ENCODE results near the gene WDR18.
"Not testable (repeated sequence)": the region's sequence is repeated elsewhere in the genome, so short reads cannot be mapped to it uniquely, and the experiment has no call there.

The WDR18 gene

GRCh38 chr19:956766-957440, 27.2 kb upstream of the WDR18 start:
- no peak for DNase-seq (ENCODE audit: insufficient read length, low spot score)
- no peak for TF ChIP-seq CTCF (IDR thresholded peaks at IDR 0.05; ENCODE audit: insufficient read depth, missing control alignments)
- FAIRE-seq, result no peak

- FAIRE-seq; DNase-seq (ENCODE audit: insufficient read length, low spot score): not testable (repeated sequence)
Measured at GRCh38 chr19:957578-957977, 26.6 kb upstream of the WDR18 start.

- no peak for TF ChIP-seq CTCF (IDR thresholded peaks at IDR 0.05; ENCODE audit: insufficient read depth, missing control alignments)
- FAIRE-seq (no peak), DNase-seq (ENCODE audit: insufficient read length, low spot score) (no peak)
Measured at GRCh38 chr19:958967-959855, 24.9 kb upstream of the WDR18 start.

- FAIRE-seq, result no peak
- TF ChIP-seq CTCF (IDR thresholded peaks at IDR 0.05; ENCODE audit: insufficient read depth, missing control alignments), result no peak
- DNase-seq (ENCODE audit: insufficient read length, low spot score), result no peak
Measured at GRCh38 chr19:960020-960419, 24.1 kb upstream of the WDR18 start.

- DNase-seq (ENCODE audit: insufficient read length, low spot score) (no peak), FAIRE-seq (no peak)
- TF ChIP-seq CTCF (IDR thresholded peaks at IDR 0.05; ENCODE audit: insufficient read depth, missing control alignments), result no peak
Measured at GRCh38 chr19:960601-960938, 23.6 kb upstream of the WDR18 start.

- no peak for FAIRE-seq
- DNase-seq (ENCODE audit: insufficient read length, low spot score), result no peak
- TF ChIP-seq CTCF (IDR thresholded peaks at IDR 0.05; ENCODE audit: insufficient read depth, missing control alignments), result no peak
Measured at GRCh38 chr19:961866-962620, 22.1 kb upstream of the WDR18 start.

GRCh38 chr19:962683-963400, 21.3 kb upstream of the WDR18 start:
- DNase-seq (ENCODE audit: insufficient read length, low spot score) (no peak), FAIRE-seq (no peak)
- no peak for TF ChIP-seq CTCF (IDR thresholded peaks at IDR 0.05; ENCODE audit: insufficient read depth, missing control alignments)
